ENCODE measurements around the gene CERS6.

GRCh38 chr2:168430431-168430830, 25.6 kb upstream of the CERS6 start:
- TF ChIP-seq CTCF (IDR thresholded peaks at IDR 0.05), result no peak
- no peak for TF ChIP-seq ZFX (IDR thresholded peaks at IDR 0.05; ENCODE audit: borderline replicate concordance)

Measured in 22Rv1 (cell line).